SW480 (cell line): ENCODE measurements around the gene NFIA.

Experiments
- DNase-seq: peaks from one replicate; pipeline ENCODE4 v3.0.0-alpha.2; 2016; ENCODE audit warnings: low spot score

Gene NFIA

GRCh38 chr1:61395146-61395800, 312.9 kb downstream of the NFIA start:
- no peak for DNase-seq

GRCh38 chr1:61397495-61397894, 315.1 kb downstream of the NFIA start:
- DNase-seq: no peak

GRCh38 chr1:61397935-61398334, 315.6 kb downstream of the NFIA start:
- no peak for DNase-seq

- DNase-seq: no peak
Observed at GRCh38 chr1:61399199-61399598, 316.8 kb downstream of the NFIA start.

- no peak for DNase-seq
Observed at GRCh38 chr1:61400131-61400770, 317.9 kb downstream of the NFIA start.

- DNase-seq: no peak
Observed at GRCh38 chr1:61400997-61401396, 318.6 kb downstream of the NFIA start.

- DNase-seq: no peak
Observed at GRCh38 chr1:61403679-61404596, 321.6 kb downstream of the NFIA start.

- no peak for DNase-seq
Observed at GRCh38 chr1:61404597-61405376, 322.4 kb downstream of the NFIA start.

- no peak for DNase-seq
Observed at GRCh38 chr1:61406467-61406866, 324.1 kb downstream of the NFIA start.

- DNase-seq: no peak
Observed at GRCh38 chr1:61412601-61413000, 330.2 kb downstream of the NFIA start.

- DNase-seq: no peak
Observed at GRCh38 chr1:61419196-61419595, 336.8 kb downstream of the NFIA start.

GRCh38 chr1:61419657-61420056, 337.3 kb downstream of the NFIA start:
- no peak for DNase-seq

- DNase-seq: no peak
Observed at GRCh38 chr1:61420243-61420642, 337.9 kb downstream of the NFIA start.

- no peak for DNase-seq
Observed at GRCh38 chr1:61420909-61421835, 338.8 kb downstream of the NFIA start.

- no peak for DNase-seq
Observed at GRCh38 chr1:61423643-61424042, 341.3 kb downstream of the NFIA start.

- DNase-seq: no peak
Observed at GRCh38 chr1:61424382-61424781, 342.0 kb downstream of the NFIA start.

GRCh38 chr1:61425040-61425439, 342.7 kb downstream of the NFIA start:
- no peak for DNase-seq

- no peak for DNase-seq
Observed at GRCh38 chr1:61426254-61426653, 343.9 kb downstream of the NFIA start.

GRCh38 chr1:61426885-61427284, 344.5 kb downstream of the NFIA start:
- no peak for DNase-seq

- DNase-seq: no peak
Observed at GRCh38 chr1:61427510-61427909, 345.1 kb downstream of the NFIA start.

- DNase-seq: no peak
Observed at GRCh38 chr1:61428146-61428545, 345.8 kb downstream of the NFIA start.
